H7 (cell line): ENCODE measurements around the gene ZSCAN12. TPM values are rescaled to one million over a fixed set of nuclear protein-coding genes. Genes with fewer than 3 reads are reported as not detected.
"Not testable (repeated sequence)": the region's sequence is repeated elsewhere in the genome, so short reads cannot be mapped to it uniquely, and the experiment has no call there.

Source experiments
- DNase-seq: peaks from one replicate; pipeline ENCODE4 v3.0.0; 2012
- H3K27me3 ChIP-seq: 2 replicates; pipeline ENCODE4 v1.6.0; 2011; ENCODE audit warnings: mild to moderate bottlenecking, low read length; ENCODE audit not compliant: control insufficient read depth, insufficient read depth
- H3K36me3 ChIP-seq: replicated peaks from 2 replicates; pipeline ENCODE4 v1.5.1; 2011; ENCODE audit warnings: low read length; ENCODE audit not compliant: control insufficient read depth, insufficient read depth
- H3K4me3 ChIP-seq: 2 replicates; pipeline ENCODE4 v1.5.1; 2011; ENCODE audit warnings: low read depth, mild to moderate bottlenecking, control low read depth, low read length, moderate library complexity; ENCODE audit not compliant: insufficient read depth
- total RNA-seq: library from RNA; depleted of rRNA; stranded (reverse); fragments of >200 nt; shearing (Covaris generic); gene quantifications from 2 replicates; pipeline ENCODE4 v1.2.3, GENCODE V29; 2014; rRNA removed

The ZSCAN12 gene
- 4.6 and 7.1 TPM in 2 replicates for total RNA-seq

GRCh38 chr6:28399350-28400121 is at the start of gene ZSCAN12:
TSS of gene ZSCAN12 (minus strand) at chr6:28399747. CDS start at chr6:28398405, 1,342 bp downstream.
- Histone ChIP-seq H3K4me3 (peak within 1 kb of the TSS; percentile 90), H3K36me3 (peaks cover 3% of the 10 kb centered on the region), H3K27me3 (peaks cover 7% of the 10 kb centered on the region)
- DNase-seq = peak; percentile 73

DNA sequence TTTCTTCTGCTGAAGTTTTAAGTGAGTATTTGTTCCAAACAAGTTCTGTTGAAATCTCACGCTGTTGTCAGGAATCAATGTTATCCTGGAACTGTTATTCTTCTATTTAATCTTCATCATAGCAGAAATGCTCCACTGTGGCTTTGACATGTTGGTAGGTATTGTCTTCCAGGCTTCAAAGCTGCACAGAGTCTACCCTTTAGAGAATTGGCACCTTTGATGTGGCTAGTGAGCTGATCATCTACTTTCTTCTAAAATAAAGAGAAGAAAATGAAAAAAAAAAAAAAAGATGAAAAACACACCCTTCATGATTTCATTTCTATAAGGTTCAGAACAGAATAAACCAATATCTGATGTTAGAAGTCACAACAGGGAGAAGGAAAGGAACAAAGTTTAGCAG is 49.5 kb upstream of the ZSCAN12 start:
- H3K36me3 ChIP-seq = no peaks in the 10 kb centered on the region

GRCh38 chr6:28447512-28447906 is 48.0 kb upstream of the ZSCAN12 start:
- H3K4me3 ChIP-seq = peak overlapping the region; percentile 76
- not testable (repeated sequence) for H3K36me3 ChIP-seq, H3K27me3 ChIP-seq, DNase-seq

More for the DNA sequence above, 49.5 kb upstream of the ZSCAN12 start:
- Histone ChIP-seq H3K4me3 (no peak overlapping the region), H3K27me3 (peaks cover 2% of the 10 kb centered on the region; the same call in 1 of the 2 replicates)
- DNase-seq = no peak

- H3K4me3 ChIP-seq = peak overlapping the region; percentile 76
- H3K27me3 ChIP-seq = peaks cover 2% of the 10 kb centered on the region; the same call in 1 of the 2 replicates
- no peaks in the 10 kb centered on the region for H3K36me3 ChIP-seq
- DNase-seq = peak; percentile 41
Measured at GRCh38 chr6:28446818-28447511, 47.4 kb upstream of the ZSCAN12 start.

GRCh38 chr6:28444759-28445158 is 45.2 kb upstream of the ZSCAN12 start:
- H3K36me3 ChIP-seq, H3K27me3 ChIP-seq, H3K4me3 ChIP-seq: not testable (repeated sequence)
- DNase-seq = peak; percentile 8

DNA sequence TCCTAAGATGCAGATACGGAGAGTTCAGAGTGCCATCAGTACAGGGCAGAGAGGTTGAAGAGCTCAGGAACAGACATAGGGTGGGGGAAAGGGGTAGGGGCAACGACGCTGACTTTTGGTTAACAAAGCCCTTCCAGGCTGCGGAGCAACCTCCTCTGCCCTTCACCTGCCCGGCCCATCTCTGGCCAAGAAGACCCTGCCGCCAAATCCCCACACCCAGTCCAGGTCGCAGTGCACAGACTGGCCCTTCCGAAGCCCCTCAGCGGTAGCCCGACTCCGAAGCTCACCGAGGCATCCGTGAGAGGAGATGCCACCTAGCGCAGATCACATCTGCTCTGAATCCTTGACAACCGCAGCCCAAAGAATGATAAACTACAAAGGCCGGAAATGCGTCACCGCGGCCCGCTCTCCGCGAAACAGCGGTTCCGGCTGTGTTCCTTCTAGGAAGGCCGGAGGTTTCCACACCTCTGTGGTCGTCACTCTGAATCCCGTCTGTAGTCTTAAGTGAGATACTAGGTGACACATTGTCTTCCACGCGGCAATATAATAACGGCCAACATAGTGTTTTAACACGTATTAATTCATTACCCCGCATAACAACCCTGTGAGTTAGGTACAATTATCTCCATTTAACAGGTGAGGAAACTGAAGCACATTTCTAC is 43.7 kb upstream of the ZSCAN12 start, which contains the start of gene ZSCAN23:
ZSCAN23 (minus strand) TSS at position 380 of the 662 bp plus-strand sequence. CDS start 7,225 bp downstream, outside the sequence.
- H3K27me3 ChIP-seq = peaks cover 2% of the 10 kb centered on the region; the same call in 1 of the 2 replicates
- H3K36me3 ChIP-seq = no peaks in the 10 kb centered on the region
- DNase-seq = peak; percentile 69
- peak within 1 kb of the TSS; percentile 86 for H3K4me3 ChIP-seq

DNA sequence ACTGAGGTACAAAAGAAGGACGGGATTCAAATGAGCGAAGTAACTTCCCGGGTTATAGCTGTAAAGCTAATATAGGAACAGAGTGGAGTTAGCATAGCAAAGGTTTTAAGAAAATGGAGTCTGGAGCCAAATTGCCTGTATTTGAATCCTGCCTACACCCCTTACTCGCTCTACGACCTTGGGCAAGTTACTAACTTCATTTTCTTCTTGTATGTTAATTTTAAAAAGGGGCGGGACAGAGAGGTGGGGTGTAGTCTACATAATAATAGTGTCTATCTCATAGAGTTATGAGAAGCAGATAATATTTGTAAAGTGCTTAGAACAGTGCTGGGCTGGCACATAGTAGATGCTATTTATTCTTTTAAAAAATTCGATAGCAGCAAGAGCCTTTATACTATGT is 43.0 kb upstream of the ZSCAN12 start:
- Histone ChIP-seq H3K36me3 (no peaks in the 10 kb centered on the region), H3K4me3 (peak overlapping the region; percentile 86), H3K27me3 (peaks cover 2% of the 10 kb centered on the region; the same call in 1 of the 2 replicates)
- DNase-seq = no peak

- DNase-seq = no peak
- H3K27me3 ChIP-seq = no peaks in the 10 kb centered on the region
- no peak overlapping the region for H3K4me3 ChIP-seq
- H3K36me3 ChIP-seq = no peaks in the 10 kb centered on the region
Measured at GRCh38 chr6:28436404-28436803, 36.9 kb upstream of the ZSCAN12 start.

- no peak for DNase-seq
- H3K27me3 ChIP-seq = no peaks in the 10 kb centered on the region
- H3K4me3 ChIP-seq = no peak overlapping the region
- no peaks in the 10 kb centered on the region for H3K36me3 ChIP-seq
Measured at GRCh38 chr6:28433119-28433518, 33.6 kb upstream of the ZSCAN12 start.

GRCh38 chr6:28429781-28430180 is 30.2 kb upstream of the ZSCAN12 start:
- Histone ChIP-seq H3K27me3 (no peaks in the 10 kb centered on the region), H3K4me3 (no peak overlapping the region), H3K36me3 (no peaks in the 10 kb centered on the region)
- DNase-seq = no peak

- H3K36me3 ChIP-seq = no peaks in the 10 kb centered on the region
- no peaks in the 10 kb centered on the region for H3K27me3 ChIP-seq
- DNase-seq = no peak
- no peak overlapping the region for H3K4me3 ChIP-seq
Measured at GRCh38 chr6:28425944-28426541, 26.5 kb upstream of the ZSCAN12 start.

GRCh38 chr6:28424163-28424562 is 24.6 kb upstream of the ZSCAN12 start:
- no peak for DNase-seq
- H3K27me3 ChIP-seq = no peaks in the 10 kb centered on the region
- H3K36me3 ChIP-seq = no peaks in the 10 kb centered on the region
- no peak overlapping the region for H3K4me3 ChIP-seq

- Histone ChIP-seq H3K27me3 (no peaks in the 10 kb centered on the region), H3K36me3 (no peaks in the 10 kb centered on the region), H3K4me3 (no peak overlapping the region)
- DNase-seq = no peak
Measured at GRCh38 chr6:28423546-28423945, 24.0 kb upstream of the ZSCAN12 start.

DNA sequence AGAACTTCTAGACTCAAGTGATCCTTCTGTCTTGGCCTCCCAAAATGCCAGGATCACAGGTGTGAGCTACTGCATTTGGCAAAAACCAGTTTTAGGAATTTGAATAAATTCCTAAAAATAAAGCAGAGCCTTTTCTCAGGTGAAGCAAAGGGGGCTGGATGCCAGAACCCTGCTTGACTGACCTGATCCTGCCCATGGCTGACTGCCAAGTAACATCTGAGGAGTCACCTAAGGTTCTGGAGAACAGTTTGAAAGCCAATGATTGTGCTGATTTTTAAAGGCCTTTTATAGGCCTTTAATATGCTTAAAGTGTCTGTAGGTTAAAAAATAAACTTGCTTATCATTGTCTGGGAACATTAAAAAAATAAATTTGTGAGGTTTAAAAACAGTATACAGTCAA is 14.1 kb upstream of the ZSCAN12 start:
- no peaks in the 10 kb centered on the region for H3K36me3 ChIP-seq
- no peaks in the 10 kb centered on the region; the same call in 1 of the 2 replicates for H3K27me3 ChIP-seq
- DNase-seq = no peak
- H3K4me3 ChIP-seq = no peak overlapping the region
